ENCODE measurements around the gene LEF1.

Gene LEF1

DNA sequence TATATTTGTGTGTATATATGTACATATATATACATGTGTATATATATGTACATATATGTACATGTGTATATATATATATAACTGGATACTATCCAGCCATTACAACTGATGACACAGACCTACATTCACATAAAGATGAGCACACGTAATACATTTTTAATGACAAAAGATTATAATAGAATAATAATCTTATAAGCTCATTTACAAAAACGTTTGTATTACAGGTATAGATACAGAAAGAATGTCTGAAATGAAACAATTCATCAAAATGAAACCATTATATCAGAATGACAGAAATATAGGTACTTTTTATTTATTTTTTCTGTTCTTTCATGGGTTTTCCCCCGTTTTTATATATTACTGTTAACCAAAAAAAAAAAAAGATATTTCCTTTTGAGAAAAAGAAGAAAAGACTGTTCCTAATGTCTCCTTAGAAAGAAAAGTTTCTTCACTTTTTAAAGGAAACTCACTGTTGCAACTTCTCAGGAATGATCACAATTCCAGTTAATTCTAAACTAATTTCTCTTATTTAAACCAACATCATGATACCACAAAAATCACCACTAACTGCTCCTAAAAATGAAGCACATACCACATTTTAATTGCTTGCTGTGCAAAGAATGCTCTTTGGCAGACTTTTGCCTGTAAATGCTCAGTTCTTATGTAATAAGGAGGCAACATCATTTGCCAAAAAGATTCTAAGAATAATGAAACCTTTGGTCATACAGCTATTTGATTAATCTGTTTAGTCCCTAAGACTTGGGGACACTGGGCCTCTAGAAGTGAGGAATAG, 18.9 kb downstream of the LEF1 start:
- no peak for DNase-seq (ENCODE audit: low read depth in 2 of 3, low spot score in 1 of 3)

DNA sequence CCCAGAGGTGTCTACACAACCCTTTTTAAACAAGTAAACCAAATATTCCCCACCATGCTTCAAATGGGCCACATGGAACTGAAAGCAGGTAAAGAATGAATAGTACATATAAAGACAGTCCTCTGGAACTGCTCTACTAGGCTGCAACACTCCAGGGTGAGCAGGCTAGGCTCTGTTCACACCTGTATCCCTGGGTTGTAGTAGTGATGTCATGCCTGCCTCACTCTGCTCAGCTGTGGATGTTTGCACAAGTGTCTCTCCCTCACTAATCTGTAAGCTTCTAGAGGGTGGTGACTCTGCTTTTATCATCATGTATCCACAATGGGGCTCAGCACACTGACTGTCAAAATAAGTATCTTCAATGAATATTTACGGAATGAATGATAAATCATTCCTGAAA, 20.4 kb downstream of the LEF1 start:
- DNase-seq (ENCODE audit: low read depth in 2 of 3, low spot score in 1 of 3): no peak

DNA sequence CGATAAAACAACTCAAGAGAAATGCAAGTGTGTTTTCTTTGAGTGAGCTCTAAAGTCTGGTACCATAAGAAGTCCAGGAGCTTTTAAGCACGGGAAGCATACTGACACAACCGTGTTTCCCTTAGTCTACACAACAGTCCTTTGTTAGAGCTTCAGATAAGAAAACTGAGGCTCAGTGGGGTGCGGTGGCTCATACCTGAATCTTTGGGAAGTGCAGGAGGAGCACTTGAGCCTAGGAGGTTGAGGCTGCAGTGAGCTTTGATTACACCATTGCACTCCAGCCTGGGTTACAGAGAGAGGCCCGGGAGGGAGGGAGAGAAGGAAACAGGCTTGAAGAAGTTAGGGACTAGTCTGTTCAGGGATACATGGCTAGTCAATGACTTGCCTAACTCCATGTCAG, 21.9 kb downstream of the LEF1 start:
- DNase-seq (ENCODE audit: low read depth in 2 of 3, low spot score in 1 of 3): no peak

DNA sequence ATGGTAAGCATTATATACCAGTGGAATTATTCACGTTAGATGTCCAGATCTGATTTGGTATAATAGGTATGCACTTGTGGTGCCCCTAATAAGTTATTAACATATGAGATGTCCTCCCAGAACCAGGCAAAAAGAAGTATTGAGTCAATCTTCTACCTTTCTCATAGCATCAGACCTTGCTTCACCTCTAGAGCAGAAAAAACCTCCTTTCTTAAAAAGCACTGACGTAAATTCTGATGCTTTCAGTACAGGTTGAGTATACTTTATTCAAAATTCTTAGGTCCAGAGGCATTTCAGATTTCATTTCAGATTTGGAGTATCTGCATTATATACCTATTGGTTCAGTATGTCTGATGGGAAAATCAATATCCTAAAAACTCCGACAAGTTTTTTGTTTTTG, 22.4 kb downstream of the LEF1 start:
- DNase-seq (ENCODE audit: low read depth in 2 of 3, low spot score in 1 of 3): no peak

DNA sequence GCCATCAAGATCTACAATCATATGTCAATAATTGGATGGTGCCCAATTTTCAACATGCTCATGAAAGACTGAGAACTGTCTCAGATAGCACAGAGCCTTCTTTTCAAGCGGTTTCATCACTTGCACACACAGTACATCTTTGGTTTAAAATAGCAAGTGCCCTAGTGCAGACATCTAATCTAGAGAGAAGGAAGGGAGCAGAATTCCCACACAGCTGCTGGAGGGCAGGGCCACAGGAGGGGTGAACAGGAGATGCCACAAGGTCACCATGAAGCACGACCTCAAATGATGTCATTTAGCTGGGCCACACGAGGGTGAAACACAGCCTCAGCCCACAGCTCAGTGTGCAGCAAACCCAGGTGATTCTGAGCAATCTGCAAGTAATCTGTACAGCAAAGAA, 24.3 kb downstream of the LEF1 start:
- peak in 1 of 3 donors; percentile 29 for DNase-seq (ENCODE audit: low read depth in 2 of 3, low spot score in 1 of 3)

DNA sequence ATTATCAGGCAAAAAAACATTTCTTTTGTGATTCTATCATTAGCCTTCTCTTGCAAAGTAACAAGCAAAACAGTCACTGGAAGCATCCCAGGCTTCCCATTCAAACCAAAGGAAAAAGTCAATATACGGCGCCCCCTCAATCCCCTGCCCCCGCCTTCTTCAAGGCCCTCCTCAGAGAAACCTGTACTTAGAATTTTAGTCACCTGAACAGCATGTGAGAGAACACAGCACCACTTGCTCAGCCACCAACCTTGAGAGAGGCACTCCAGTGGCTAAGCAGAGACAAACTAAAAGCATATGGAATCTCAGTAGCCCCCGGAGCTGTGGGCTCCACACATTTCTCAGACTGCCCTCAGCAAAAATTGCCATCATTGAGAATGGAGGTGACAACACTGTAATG, 25.2 kb downstream of the LEF1 start:
- no peak for DNase-seq (ENCODE audit: low read depth in 2 of 3, low spot score in 1 of 3)

DNA sequence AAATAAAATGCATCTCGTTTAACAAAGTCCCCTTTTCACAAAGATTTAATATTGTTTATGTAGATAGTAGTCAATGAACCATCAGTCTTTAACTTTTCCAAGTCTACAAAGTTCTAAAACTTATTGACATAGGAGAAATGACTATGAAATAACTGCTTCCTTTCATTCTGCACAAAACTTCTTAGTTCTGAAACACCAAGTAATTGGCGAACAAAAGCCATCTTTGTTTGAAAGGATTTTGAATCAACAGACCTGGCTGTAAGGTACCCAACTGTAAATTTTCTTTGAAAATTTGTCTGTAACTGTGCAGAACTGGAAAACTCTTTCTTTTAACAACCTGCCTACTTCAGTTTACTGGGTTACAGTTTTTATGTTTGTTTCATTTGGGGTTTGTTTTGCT, 25.9 kb downstream of the LEF1 start:
- DNase-seq (ENCODE audit: low read depth in 2 of 3, low spot score in 1 of 3): no peak

DNA sequence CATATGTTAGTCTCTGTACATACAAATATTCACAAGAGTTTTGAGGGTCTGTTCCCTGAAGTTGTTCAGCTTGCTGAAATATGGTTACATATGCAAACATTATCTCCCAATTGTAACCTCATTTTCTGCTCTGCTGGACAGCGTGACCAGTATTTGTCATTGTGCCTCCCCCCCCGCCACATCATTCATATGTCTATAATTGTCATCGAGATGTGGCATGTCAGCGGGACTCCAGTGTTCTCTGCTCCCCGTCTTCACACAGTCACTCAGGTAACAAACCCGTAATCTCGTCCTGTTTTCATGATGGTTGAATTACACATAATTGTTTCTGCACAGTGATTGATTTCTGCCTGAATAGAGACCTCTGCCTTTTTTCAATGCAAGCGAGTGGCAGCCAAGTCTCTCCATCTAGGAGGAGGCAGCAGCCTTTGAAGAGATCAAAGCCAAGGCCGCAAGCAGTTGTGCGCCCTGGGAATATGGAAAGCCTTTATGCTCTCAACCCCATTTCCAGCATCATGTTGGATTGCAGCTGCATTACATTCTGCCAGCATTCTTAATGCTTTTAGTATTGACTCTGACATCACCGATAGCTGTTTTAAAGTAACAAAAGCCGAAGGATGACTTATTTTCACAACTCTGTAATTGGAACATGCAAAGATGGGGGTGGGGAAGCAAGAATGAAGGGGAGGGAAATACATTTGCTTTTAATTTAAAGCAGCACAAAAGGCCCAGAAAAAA, 27.4 kb downstream of the LEF1 start:
- DNase-seq (ENCODE audit: low read depth in 2 of 3, low spot score in 1 of 3): no peak

DNA sequence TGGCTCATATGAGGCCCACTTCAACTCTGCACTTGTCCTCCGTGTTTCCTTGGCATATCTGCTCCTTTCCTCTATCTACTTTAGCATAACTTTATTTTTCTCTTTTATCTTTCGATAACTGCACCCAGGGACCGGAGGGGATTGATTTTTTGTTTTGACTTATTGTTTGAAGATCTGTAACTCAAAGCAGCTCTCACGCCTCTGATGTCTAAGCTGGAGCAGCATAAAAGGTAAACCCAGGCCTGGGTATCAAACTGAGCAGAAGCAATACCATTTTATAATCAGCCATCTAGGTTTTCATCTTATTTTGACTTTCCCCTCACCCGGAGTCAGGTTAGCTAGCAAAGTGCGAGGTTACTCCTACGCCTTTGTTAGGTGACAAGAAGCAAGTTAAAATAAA, 28.4 kb downstream of the LEF1 start:
- no peak for DNase-seq (ENCODE audit: low read depth in 2 of 3, low spot score in 1 of 3)

DNA sequence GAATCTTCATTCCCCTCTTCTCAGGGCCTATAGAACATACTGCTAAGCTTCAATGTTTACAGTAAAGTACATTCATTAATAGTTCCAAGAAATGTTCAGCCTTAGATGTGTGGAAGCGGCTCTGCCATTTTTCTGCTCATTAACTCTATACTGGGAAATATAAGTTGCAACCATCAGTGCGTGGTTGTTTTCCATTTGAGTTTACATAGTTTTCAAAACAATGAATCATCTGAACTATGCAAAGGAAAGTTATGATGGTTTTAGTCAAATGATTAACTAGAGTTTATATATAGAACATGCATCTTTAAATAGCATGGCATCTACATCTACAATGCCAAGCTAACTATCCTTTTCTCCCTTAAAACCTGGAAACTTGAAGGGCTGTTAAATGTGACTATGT, 29.6 kb downstream of the LEF1 start:
- DNase-seq (ENCODE audit: low read depth in 2 of 3, low spot score in 1 of 3): no peak

DNA sequence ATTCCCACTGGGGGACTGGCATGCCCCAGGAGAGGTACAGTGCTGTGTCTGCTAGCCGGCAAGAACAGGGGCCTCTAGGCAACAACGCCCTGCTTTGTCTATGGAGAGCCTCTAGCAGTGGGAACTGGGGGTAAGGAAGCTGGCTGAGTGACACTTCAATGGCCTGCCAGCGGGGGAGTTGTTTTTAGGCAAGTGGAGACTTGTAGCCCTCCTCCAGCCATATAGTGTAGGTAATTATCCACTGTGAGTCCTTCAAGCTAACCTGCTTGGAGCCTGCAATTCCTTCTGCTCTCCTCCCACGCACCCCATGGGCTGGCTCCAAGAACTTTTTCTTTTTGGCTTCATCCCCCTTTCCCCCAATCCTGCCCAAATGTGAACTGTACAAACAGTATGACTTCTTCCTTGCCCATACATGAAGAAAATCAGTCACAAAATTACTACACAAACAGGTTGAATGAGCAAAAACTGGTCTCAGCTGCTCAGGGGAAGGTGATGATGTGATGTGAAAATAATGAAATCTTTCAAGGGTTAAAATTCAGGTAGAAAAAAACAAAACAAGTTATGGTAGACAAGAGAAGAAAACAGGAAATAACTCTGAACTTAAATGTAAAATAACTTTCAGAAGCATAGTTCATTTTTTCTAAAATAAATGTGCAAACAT, 33.1 kb downstream of the LEF1 start:
- no peak for DNase-seq (ENCODE audit: low read depth in 2 of 3, low spot score in 1 of 3)

DNA sequence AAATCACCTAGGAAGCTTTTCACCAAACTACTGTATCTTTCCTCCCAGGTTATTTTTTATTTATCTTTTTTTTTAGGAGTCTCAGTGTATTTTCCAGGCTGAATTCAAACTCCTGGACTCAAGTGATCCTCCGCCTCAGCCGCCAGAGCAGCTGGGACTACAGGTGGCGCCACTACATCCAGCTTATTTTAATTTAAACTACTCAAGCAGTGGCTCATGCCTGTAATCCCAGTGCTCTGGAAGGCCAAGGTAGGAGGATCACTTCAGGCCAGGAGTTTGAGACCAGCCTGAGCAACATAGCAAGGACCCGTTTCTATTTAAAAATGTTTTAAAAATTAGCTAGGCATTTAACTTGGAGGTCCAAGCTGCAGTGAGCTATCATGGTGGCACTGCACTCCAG, 37.8 kb downstream of the LEF1 start:
- DNase-seq (ENCODE audit: low read depth in 2 of 3, low spot score in 1 of 3): no peak

DNA sequence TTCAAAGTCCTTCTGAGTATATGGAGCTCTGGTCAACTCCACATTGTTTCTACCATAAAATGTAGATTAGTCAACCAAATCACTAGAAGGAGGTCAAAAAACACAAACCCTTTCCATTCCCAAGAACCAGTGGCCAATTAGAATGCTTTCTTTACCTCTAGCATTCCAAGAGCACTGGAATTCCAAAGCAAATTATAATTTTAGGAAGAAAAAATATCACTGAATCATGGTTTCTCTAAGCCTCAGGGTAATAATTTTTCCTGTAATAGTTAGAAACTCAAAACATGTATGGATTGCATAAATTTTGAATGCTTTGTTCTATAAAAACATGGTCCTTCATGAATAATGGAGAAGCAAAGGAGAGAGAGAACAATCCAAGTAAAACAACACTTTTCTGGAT, 39.5 kb downstream of the LEF1 start:
- DNase-seq (ENCODE audit: low read depth in 2 of 3, low spot score in 1 of 3): no peak

DNA sequence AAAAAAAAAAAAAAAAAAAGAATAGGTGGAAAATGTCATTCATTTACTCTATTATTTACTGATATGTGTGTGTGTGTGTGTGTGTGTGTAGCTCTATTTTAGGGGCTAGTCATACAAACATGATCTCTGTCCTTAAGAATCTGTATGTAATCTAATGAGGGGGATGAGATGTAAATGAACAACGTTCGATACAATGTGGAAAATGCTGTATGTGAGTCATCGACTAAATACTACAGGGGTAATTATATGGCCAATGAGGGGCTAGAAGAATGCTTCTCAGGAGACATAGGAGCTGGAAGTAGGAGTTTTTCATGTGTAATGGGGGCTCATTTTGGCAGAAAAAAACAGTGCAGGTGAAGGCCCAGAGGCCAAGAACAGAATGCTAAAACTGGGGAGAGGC, 41.9 kb downstream of the LEF1 start:
- DNase-seq (ENCODE audit: low read depth in 2 of 3, low spot score in 1 of 3): no peak

DNA sequence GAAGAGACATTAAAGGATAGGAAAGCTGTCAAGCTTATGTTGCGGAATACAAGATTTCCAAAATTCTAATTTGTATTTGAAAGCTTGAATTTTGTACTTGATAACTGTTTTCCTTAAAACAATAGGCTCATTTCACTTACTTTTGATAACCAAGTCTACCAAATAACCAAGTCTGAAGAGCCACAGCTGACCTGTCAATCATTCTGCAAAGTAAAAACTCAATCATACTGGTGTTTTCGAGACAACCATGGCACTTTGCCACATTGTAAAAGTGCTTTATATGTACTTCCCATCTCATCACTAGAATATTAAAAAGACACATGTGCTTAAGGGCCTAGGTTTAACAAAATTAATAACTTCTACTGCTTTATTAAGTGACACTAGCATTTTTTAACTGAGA, 47.9 kb downstream of the LEF1 start:
- DNase-seq (ENCODE audit: low read depth in 2 of 3, low spot score in 1 of 3): no peak

DNA sequence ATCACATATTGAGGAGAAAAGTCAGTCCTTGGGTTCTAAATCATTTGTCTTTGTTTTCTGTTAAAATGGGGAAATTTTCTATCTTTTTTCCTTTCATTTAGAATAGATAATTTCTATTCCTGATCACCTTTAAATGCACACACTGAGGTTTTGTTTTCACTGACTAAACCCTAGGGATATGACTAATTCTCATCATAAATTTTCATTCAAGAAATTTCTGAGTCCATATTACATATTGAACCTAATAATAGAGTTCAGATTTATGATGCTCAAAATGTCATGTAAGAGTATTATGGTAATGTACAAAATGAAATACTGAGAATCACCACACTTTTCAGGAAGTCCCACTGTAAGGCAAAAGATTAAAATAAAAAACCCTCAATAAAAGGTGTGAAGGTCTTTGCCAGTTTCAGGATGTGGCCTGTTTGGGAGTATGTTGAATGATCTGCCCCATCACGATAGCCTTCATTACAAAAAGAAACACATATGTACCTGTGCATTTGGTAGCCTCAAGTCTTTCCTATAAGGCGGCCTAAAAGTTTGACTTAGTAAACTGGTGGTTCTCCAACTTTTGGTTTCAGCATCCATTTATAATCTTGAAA, 49.4 kb downstream of the LEF1 start:
- DNase-seq (ENCODE audit: low read depth in 2 of 3, low spot score in 1 of 3): no peak

DNA sequence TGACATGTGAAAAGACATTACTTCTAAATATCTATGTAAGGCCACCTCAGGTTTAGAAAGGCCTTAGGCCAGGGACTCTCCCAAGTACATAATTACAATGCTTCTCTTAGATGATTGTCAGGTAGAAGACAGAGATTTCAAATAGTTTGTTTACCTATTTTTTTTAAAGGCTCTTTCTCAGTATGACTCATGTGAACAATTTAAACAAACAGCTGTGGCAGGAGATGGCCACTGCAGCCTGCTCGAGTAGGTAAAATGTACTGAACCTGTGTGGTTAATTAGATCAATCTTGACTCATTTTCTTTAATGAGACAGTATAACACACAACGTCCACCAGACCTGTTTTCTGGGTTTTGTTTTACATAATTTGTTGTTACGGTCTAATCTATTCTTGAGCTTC, 50.2 kb downstream of the LEF1 start:
- no peak for DNase-seq (ENCODE audit: low read depth in 2 of 3, low spot score in 1 of 3)

DNA sequence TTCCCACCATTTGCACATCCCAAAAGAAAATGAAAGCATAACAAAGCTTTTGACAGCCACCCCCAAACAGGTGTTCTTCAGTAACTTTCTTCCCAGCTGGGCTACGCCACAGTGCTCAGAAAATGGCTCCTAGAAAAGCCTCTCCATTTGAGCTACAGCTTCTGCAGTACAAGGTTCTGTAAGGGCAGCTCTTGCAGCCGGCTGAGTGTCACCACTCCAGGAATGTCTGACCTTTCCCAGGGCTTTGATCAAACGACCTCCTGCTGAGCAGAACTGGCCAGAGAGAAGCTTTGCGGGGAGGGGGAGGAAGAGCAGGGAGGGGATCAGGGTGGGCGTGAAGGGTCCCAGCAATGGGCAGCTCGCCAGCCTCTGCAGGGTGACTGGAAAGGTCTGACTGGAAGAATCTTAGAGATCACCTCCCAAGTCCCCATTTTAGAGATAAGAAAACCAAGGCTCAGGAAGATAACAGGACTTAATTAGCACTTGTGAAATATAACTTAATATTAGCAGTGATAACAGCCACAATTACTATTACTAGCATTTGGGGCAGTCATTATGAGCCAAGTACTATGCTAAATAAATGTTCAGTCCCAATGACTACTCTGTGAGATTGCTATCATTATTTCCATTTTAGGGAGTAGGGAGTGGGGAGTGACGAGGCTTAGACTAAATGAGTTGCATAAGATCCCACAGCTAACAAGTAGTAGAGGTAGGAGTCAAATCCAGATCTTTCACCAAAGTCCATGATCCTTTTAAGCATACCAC, 51.1 kb downstream of the LEF1 start:
- DNase-seq (ENCODE audit: low read depth in 2 of 3, low spot score in 1 of 3): no peak

DNA sequence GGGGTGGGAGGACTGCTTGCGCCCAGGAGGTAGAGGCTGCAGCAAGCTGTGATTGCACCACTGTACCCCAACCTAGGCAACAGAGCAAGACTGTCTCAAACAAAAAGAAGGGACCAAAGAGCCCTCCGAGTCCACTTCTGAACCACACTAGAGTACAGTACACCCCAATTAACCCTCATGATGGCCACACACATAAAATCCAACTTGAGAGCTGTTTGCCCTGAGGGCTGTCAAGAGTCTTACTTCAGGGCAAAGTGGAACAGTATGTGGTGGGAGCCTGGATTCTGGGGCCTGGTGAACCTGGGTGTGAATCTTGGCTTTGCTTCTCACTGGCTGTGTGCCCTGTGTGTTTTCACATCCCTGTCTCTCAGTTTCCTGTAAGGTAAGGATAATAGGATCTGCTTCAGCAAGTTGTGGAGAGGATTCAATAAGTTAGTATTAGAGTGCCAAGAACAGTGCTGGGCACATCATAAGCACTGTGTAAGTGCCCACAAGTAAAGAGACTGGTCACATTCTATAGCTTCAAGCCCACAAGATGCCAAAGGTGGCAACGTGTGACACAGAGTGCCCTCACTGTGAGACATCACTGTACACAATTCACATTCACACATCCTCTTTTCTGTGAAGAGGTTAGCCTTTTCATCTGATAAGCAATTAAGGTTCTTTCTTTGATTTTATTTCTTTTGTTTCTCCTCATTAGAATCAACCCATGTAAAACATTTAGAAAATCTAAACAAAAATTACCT, 52.1 kb downstream of the LEF1 start:
- no peak for DNase-seq (ENCODE audit: low read depth in 2 of 3, low spot score in 1 of 3)

DNA sequence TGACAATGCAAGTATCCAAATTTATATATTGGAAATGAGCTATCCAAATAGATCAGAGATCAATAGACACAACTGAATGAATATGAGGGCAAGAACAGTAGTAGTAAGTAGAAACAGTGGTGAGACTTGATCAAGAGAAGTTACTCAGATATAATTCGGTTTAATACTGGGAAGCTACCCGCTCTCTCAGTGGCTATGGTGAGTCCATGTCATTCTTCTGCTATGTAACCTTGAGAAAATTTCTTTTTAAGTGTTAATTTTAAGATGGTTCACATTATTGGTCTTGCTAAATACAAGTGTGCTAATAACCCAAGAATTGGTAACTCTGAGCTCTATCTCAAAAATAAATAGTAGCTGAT, 53.6 kb downstream of the LEF1 start:
- no peak for DNase-seq (ENCODE audit: low read depth in 2 of 3, low spot score in 1 of 3)

DNA sequence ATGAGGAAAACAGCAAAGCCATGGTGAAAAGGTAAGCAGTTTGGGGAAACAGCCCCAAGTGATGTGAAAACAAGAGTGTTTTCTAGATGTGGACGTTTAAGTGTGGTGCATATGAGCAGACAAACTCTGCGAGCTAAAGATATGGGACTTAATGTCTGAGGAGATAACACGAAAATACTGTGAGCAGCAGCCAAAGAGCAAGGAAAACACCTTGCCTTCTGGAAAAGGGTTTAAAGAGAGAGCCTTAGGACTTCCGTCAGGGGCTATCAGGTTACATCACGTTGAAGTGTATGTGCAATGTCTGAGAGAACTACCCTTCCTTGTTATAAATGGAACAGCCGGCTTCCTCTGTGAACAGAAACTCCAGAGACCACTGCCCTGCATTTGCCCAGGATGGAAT, 54.2 kb downstream of the LEF1 start:
- no peak for DNase-seq (ENCODE audit: low read depth in 2 of 3, low spot score in 1 of 3)
